Tibial nerve (tissue), 4 donors: Measurements from ENCODE around the gene TMCO5A. TPM values are rescaled to one million over a fixed set of nuclear protein-coding genes. Genes with fewer than 3 reads are reported as not detected.

Source experiments
- DNase-seq, 2 donors: peaks; one replicate each; pipeline ENCODE4 v3.0.0-alpha.2; 2019; ENCODE audit warnings: low spot score in 2 of 2
- H3K27ac ChIP-seq, 4 donors: fragments of 200-600 bp; sonication (generic) in 3 of 4; one replicate each; pipeline ENCODE4 v1.5.1; 2017 to 2019; ENCODE audit warnings: mild to moderate bottlenecking in 1 of 4
- H3K27me3 ChIP-seq, 2 donors: fragments of 200-600 bp; sonication (generic) in 1 of 2; one replicate each; pipeline versions ENCODE4 v1.5.1 to v1.6.0; 2017 to 2019
- H3K36me3 ChIP-seq, 3 donors: fragments of 200-600 bp; sonication (generic); one replicate each; pipeline ENCODE4 v1.5.1; 2018 to 2019
- H3K4me1 ChIP-seq, 4 donors: fragments of 200-600 bp; sonication (generic) in 3 of 4; one replicate each; pipeline ENCODE4 v1.5.1; 2017 to 2019
- H3K4me3 ChIP-seq, 4 donors: fragments of 200-600 bp; sonication (generic) in 3 of 4; one replicate each; pipeline ENCODE4 v1.5.1; 2017 to 2019; ENCODE audit warnings: mild to moderate bottlenecking in 1 of 4, moderate library complexity in 1 of 4
- H3K9me3 ChIP-seq, 4 donors: fragments of 200-600 bp; sonication (generic) in 3 of 4; one replicate each; pipeline ENCODE4 v1.5.1; 2017 to 2019
- CTCF ChIP-seq, 5 experiments: fragments of 200-600 bp in 3 of 5; fragments of 450-650 bp in 2 of 5; sonication (generic) in 3 of 5; IDR thresholded peaks; one replicate each; pipeline ENCODE4 v1.5.1; 2016 to 2019; ENCODE audit warnings: antibody characterized with exemption in 5 of 5, mild to moderate bottlenecking in 3 of 5, moderate library complexity in 2 of 5
- EP300 ChIP-seq, 2 donors: sonication (generic); formaldehyde crosslinking; IDR thresholded peaks; one replicate each; pipeline ENCODE4 v1.6.1; 2017; ENCODE audit warnings: antibody characterized with exemption in 2 of 2, mild to moderate bottlenecking in 1 of 2
- POLR2A ChIP-seq, 2 donors: fragments of 450-650 bp; IDR thresholded peaks; one replicate each; pipeline ENCODE4 v1.6.1; 2017; ENCODE audit warnings: antibody characterized with exemption in 2 of 2, mild to moderate bottlenecking in 2 of 2, moderate library complexity in 2 of 2
- WGBS, 2 donors: methylation state at CpG; one replicate each; pipeline ENCODE4 v1.1.5; 2018; 5-methylcytosine and 5-hydroxymethylcytosine counted together
- total RNA-seq, 4 donors: library from RNA; depleted of rRNA; stranded (reverse); fragments of >200 nt; gene quantifications; one replicate each; pipeline ENCODE4 v1.1.0, GENCODE V29; 2016

TMCO5A gene
- total RNA-seq, 4 donors from 2014 or later: not detected

GRCh38 chr15:37981201-37981600 lies 46.8 kb downstream of the TMCO5A start:
- no peak for DNase-seq
- no peaks in the 10 kb centered on the region for H3K27me3 ChIP-seq
- TF ChIP-seq EP300 (IDR thresholded peaks at IDR 0.05) (no peak), POLR2A (IDR thresholded peaks at IDR 0.05) (no peak), CTCF (IDR thresholded peaks at IDR 0.05) (no peak)
- peaks cover 0 to 4% (median 0%) of the 10 kb centered on the region in 4 donors for H3K4me1 ChIP-seq
- no peaks in the 10 kb centered on the region for H3K36me3 ChIP-seq
- H3K27ac ChIP-seq: no peak overlapping the region
- WGBS, 2 donors: 71 to 72% methylated on average over 5 of the region's 5 CpGs
- no peaks in the 10 kb centered on the region for H3K9me3 ChIP-seq
- H3K4me3 ChIP-seq: no peak overlapping the region

- Histone ChIP-seq H3K4me1 (peaks cover 0 to 4% (median 0%) of the 10 kb centered on the region in 4 donors), H3K27ac (no peak overlapping the region), H3K9me3 (no peaks in the 10 kb centered on the region), H3K4me3 (no peak overlapping the region), H3K36me3 (no peaks in the 10 kb centered on the region), H3K27me3 (no peaks in the 10 kb centered on the region)
- 28 to 29% methylated on average over 3 of the region's 3 CpGs for WGBS, 2 donors
- DNase-seq: no peak
- TF ChIP-seq CTCF (IDR thresholded peaks at IDR 0.05) (peak in 2 of 5 experiments; percentile 12 to 21), EP300 (IDR thresholded peaks at IDR 0.05) (no peak)
These were observed 47.3 kb downstream of the TMCO5A start for GRCh38 chr15:37981775-37982174.

- no peak for DNase-seq
- Histone ChIP-seq H3K4me3 (no peak overlapping the region), H3K36me3 (no peaks in the 10 kb centered on the region), H3K9me3 (peaks cover 0 to 10% (median 4%) of the 10 kb centered on the region in 4 donors), H3K27ac (no peak overlapping the region), H3K27me3 (no peaks in the 10 kb centered on the region), H3K4me1 (peaks cover 0 to 4% (median 0%) of the 10 kb centered on the region in 4 donors)
- TF ChIP-seq EP300 (IDR thresholded peaks at IDR 0.05): no peak
- no peak for TF ChIP-seq CTCF (IDR thresholded peaks at IDR 0.05)
- TF ChIP-seq POLR2A (IDR thresholded peaks at IDR 0.05): no peak
- 89 to 97% methylated on average over 1 of the region's 1 CpG for WGBS, 2 donors
These were observed 49.9 kb downstream of the TMCO5A start for GRCh38 chr15:37984368-37984767.

- Histone ChIP-seq H3K4me3 (no peak overlapping the region), H3K4me1 (peaks cover 0 to 12% (median 0%) of the 10 kb centered on the region in 4 donors), H3K27ac (no peak overlapping the region), H3K9me3 (peaks cover 0 to 8% (median 0%) of the 10 kb centered on the region in 4 donors), H3K36me3 (no peaks in the 10 kb centered on the region), H3K27me3 (no peaks in the 10 kb centered on the region)
- 9 to 10% methylated on average over 8 of the region's 8 CpGs for WGBS, 2 donors
- peak in 1 of 2 donors; percentile 51 for DNase-seq
- no peak for TF ChIP-seq EP300 (IDR thresholded peaks at IDR 0.05)
- TF ChIP-seq CTCF (IDR thresholded peaks at IDR 0.05): peak; percentile 43 to 82 (median 65)
These were observed 61.3 kb downstream of the TMCO5A start for GRCh38 chr15:37995461-37996347.
